GM19351 (cell line): ENCODE data around the gene GRWD1.
"Not testable (repeated sequence)": the region's sequence is repeated elsewhere in the genome, so short reads cannot be mapped to it uniquely, and the experiment has no call there.

Experiments
- ATAC-seq: cut with Tn5 transposase; IDR thresholded peaks from one replicate; pipeline ENCODE4 v1.9.1; 2021; ENCODE audit warnings: mild to moderate bottlenecking, moderate library complexity; ENCODE audit not compliant: unreplicated experiment

Gene GRWD1

DNA sequence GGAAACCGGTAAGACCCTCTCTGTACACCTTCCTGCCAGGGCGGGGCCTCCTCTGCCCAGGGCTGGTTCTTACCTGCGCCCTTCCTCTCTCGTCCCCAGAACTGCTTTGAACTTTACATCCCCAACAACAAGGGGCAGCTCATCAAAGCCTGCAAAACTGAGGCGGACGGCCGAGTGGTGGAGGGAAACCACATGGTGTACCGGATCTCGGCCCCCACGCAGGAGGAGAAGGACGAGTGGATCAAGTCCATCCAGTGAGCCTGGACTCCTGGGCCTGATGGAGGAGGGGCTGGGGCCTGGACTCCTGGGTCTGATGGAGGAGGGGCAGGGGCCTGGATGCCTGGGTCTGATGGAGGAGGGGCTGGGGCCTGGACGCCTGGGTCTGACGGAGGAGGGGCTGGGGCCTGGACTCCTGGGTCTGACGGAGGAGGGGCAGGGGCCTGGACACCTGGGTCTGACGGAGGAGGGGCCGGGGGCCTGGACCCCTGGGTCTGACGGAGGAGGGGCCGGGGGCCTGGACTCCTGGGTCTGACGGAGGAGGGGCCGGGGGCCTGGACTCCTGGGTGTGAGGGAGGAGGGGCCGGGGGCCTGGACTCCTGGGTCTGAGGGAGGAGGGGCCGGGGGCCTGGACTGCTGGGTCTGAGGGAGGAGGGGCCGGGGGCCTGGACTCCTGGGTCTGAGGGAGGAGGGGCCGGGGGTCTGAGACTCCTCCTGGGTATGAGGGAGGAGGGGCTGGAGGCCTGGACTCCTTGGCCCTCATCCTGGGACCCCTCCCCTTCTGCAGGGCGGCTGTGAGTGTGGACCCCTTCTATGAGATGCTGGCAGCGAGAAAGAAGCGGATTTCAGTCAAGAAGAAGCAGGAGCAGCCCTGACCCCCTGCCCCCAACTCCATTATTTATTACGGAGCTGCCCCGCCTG lies 32.8 kb downstream of the GRWD1 start:
- ATAC-seq = no peak

DNA sequence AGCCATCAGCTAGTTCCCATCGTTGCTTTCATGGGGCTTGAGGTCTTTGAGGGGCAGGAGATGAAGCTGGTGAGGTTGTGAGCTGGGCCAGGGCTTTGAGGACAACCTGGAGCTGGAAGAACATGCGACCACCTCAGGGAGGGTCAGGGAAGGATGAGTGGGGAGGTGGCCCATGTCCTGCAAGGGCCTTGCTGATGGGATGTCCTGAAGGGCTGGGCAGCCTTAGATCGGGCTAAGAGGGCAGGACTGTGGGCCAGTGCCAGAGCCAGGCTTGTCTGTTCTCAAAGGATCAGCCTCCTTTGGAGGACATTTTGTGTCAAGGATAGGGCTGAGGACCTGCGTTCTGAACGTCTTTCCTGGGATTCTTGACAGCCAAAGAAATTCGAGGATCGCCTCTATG lies 33.9 kb downstream of the GRWD1 start:
- no peak for ATAC-seq

DNA sequence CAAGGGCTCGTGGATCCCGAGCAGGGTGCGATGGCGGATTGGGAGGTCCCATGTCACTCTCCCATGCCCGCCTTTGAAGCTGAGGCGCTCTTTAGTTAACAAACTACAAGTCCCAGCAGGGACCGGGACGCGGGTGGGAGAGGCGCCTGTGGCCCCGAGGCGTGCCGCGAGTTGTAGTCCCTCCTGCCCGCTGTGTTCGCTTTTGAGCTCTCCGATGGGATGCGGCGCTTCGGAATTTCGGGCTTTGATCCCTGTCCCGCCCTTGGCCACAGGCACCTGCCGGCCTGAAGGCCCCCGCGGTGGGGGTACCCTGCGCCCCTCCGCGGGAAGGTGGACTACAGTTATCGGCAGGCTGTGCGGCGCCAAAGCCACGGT lies 34.4 kb downstream of the GRWD1 start:
- ATAC-seq = no peak

DNA sequence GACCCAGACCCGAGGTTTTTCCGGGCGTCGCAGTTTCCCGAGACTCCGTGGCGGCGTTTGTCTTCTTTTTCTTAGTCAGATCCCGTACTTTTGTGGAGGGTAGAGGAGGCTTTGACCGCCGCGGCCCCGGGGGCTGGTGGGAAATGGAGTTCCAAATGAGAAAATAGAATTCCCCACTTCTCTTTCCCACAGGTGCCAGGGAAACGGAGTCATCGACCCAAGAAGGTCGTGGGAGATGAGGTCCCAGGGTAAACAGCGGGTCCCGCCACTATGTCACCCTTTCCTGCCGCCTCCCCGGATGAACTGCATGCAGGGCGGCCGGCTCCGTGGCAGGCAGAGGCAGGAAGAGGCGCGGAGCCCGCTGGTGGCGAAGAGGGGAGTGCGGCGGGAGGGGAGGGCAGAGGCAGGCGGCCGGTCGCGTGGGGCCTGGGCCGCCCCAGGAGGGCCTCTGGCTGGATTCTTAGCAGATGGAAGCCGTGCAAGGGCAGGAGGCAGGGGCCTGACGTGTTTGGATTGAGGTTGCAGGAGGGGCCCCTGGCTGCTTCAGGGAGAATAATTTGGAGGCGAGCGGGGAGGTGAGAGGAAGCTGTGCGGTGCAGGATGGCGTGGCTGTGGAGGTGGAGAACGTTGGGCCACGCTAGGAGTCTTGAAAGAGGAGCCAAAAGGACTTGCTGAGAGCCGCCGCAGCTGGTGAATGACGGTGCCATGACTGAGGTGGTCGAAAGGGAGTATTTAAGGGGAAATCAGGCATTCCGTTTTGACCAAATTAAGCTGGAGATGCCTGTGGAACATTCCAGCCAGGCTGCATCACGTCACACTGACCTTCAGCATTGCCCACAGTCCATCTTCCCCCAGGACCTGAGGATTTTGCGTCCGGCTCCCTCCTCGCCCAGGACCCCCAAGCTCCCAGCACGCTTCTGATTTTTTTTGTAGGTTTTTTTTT lies 35.0 kb downstream of the GRWD1 start:
- no peak for ATAC-seq

DNA sequence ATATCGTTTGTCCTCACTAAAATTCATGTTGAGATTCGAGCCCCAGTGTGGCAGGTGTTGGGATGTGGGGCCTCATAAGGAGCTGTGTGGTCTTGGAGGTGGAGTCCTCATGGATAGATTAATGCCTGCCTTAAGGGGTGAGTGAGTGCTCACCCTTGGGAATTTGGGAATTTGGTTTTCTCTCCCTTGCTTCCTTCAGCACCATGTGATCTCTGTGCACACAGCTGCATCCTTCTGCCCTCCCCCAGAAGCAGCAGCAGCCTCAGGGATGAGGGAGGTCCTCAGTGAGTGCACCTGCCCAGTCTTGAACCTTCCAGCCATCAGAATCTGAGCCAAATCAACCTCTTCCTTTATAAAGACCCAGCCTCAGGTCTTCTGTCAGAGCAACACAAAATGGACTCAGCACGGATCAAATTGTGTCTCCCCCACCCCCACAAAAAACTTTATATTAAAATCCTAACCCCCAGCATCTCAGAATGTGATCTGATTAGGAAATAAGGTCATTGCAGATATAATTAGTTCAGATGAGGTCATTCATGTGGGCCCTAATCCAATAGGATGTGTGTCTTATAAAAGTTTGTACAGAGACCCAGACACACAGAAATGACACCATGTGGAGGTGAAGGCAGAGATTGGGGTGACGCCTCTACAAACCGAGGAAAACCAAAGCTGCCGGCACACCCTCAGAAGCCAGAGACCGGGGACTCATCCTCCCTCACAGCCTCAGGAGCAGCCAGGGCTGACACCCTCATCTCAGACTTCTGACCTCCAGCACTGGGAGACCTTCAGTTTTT lies 36.3 kb downstream of the GRWD1 start:
- ATAC-seq = no peak

DNA sequence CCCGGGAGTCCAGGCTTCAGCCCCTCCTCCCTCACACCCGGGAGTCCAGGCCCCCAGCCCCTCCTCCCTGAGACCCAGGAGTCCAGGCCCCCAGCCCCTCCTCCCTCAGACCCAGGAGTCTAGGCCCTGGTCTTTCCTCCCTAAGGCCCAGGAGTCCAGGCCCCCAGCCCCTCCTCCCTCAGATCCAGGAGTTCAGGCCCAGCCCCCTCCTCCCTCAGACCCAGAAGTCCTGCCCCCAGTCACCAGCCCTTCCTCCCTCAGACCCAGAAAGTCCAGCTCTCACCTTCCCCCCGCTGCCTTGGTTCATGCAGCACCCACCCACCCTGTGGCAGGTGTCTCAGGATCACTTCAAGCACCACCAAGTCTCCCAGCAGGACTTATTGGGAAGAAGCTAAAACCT lies 37.5 kb downstream of the GRWD1 start:
- no peak for ATAC-seq

DNA sequence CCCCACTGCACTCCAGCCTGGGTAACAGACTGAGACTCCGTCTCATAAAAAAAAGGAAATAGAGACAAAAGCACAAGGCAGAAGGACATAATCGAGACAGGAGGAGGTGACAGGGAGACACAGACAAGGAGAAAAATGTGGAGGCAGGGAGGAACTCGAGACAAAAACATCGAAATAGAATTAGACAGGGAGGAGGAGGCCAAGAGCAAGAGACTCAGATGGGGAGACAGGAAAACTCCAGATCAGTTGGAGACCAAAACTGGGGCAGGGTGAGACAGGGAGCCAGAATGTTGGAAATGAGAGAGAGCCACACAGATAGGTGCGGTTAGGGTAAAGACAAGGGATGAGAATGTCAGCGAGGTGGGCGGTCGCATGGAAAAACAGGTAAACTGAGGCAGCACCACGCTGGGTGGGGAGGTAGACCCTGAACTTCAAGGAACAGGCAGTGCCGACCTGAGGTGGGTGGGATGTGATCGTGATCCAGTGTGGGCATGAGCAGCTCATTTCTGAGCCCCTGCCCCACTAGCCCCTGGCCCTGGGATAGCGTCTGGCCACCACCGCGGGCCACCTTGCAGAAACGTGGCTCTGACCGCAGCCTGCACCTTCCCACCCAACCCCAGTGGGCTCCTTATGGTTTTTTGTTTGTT lies 38.6 kb downstream of the GRWD1 start:
- no peak for ATAC-seq

DNA sequence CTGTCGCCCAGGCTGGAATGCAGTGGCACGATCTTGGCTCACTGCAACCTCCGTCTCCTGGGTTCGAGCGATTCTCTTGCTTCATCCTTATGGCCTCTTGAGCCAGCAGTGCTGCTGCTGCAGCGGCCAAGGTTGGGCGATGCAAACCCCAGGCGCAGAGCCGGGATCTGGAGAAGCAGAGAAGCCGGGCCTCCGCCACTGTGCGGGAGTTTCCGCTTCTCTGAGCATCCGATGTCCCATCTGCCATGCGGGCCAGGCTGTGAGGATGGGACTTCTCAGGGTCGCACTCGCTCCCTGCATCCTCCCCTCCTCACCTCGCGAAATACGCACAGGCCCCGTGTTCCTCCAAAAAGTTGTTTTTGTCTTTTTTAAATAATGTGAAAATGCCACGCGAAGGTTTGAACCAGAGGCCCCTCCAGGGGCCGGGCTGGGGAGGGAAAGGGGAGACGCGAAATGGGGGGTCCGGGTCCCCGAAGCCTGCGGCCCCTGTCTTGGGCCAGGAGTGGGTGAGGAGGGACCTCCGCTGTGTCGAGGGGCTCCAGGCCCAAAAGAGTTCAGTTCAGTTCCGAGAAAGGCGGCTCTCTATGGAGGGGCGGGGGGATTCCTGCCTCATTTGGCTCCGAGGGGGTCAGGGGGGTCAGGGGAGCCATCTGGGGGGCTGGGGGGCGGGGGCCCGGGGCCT lies 39.3 kb downstream of the GRWD1 start:
- no peak for ATAC-seq

DNA sequence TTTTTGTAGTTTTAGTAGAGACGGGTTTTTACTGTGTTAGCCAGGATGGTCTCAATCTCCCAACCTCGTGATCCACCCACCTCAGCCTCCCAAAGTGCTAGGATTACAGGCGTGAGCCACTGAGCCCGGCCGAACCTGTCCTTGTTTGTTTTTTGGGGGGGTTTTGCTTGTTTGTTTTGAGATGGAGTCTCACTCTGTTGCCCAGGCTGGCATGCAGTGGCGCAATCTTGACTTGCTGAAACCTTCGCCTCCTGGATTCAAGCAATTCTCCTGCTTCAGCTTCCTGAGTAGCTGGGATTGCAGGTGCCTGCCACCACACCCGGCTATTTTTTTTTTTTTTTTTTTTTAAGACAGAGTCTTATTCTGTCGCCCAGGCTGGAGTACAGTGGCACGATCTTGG lies 40.9 kb downstream of the GRWD1 start:
- not testable (repeated sequence) for ATAC-seq

DNA sequence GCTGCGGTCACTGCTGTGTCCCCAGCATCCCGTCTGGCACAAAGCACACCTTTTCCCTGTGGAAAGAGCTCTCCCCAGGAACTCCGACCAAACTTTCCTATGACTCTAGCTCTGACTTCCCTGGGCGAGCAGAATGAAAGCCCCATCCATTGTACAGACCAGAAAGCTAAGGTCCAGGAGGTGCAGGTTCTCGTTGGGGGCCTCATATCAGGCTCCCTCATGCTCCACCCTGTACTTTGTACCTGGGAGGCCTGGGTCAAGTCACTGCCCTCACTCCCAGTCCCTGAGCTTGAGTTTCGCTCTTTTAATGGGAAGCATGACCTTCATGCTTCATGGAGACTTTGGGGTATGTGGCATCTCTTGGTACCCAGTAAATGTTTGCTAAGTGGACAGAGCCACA lies 41.8 kb downstream of the GRWD1 start:
- ATAC-seq = no peak

DNA sequence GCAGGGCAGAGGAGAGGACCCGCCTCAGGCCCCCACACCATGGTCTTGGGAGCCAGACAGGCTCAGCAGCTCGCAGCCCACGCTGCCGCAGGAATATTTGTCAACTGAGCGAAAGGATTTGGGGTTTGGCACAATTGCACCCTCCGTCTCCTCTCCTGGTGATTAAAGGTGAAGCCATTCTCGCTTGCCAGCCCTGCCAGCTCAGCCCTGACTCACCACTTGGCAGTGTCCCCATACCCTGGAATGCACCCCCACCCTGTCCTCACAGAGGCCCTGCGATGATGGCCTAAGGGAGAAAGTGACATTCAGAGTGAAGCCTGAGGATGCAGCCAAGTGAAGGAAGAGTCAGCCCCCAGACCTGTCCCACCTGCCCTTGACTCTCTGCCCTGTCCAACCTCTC lies 42.2 kb downstream of the GRWD1 start:
- ATAC-seq = no peak

DNA sequence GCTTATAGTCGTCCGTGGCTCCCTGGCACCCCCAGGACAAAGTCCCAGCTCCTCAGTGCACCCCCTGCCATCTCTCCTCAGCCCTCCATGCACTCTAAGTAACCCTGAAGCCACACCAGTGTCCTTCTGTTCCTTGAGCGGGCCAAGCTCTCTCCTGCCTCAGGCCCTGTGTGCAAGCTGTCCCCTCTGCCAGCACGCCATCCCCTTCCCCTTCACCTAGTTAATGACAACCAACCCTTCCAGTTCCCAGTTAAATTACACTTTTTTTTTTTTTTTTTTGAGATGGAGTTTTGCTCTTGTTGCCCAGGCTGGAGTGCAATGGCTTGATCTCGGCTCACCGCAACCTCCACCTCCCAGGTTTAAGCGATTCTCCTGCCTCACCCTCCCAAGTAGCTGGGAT lies 42.7 kb downstream of the GRWD1 start:
- not testable (repeated sequence) for ATAC-seq

DNA sequence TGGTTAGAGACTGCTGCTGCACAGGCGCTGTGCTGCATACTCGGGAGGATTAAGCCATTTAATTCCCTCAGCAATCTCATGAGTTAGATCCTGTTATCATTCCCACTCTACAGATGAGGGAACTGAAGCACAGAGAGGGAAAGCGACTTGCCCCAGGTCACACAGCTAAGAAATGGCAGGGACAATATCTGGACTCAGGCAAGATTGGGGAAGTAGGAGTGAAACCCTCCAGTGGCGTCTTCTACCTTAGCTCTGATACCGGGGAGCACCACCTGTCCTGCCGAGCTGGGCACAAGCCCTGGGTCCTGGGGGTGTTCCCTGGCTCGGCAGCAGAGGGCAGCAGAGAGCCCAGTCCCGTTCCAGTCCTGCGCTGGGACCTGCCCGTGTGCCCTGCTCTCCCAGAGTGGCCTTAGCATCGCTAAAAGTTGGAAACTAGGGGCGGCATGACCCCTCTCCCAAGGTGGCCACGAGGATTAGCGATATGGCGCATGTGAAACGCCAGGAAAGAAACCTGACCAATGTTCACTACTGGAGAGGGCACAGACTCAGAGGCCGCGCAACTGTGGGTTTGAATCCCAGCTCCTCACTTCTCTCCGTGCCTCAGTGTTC lies 43.9 kb downstream of the GRWD1 start:
- no peak for ATAC-seq

DNA sequence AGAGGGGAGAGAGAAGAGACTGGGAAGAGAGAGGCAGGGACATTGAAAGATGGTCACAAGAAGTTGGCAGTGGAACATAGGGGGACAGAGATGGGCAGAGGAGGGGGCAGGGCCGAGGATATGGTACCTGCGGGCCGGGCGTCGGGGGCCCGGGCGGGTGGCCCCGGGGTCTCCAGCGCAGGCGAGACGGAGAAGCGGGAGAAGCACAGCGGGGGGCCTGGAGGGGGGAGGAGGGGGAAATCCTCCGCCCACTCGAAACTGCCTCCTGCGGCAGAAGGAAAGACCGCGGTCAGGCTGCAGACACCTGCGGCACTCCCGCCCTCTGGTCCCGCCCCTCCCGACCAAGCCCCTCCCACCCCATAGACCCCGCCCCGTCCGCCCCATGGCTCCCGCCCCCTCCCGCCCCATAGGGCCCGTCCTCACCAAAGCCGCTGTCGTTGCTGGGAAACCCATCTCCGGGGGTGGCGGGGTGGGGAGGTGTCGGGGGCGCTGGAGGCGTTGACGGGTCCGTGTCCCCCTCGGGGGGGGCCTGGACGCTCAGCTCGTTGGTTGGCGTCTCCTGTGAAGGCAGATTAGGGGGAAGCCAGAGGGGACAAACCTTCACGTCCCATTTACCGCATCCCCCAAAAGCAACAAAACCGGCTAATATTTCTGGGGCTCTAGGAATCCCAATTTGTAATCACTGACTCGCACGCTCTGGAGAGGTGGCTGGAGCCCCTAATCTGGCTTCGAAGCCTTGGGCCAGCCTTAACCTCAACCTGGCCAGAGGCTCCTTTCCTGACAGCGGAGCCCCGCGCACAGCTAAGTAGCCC lies 45.4 kb downstream of the GRWD1 start:
- no peak for ATAC-seq

DNA sequence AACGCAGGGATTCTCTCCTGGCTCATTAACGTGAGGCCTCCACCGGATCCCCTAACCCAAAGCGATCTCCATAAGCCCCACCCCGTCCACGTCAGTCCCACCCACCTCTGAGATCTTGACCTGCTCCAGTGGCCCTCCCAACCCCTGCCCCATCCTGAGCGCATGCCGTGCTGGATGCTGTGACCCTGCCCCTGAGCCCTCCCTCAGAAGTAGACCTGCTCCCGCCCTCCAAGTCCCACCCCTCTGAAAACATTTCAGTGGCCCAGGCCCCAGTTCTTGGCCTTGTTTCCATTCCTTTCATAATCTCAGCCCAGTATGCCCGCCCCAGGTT lies 46.0 kb downstream of the GRWD1 start:
- no peak for ATAC-seq

DNA sequence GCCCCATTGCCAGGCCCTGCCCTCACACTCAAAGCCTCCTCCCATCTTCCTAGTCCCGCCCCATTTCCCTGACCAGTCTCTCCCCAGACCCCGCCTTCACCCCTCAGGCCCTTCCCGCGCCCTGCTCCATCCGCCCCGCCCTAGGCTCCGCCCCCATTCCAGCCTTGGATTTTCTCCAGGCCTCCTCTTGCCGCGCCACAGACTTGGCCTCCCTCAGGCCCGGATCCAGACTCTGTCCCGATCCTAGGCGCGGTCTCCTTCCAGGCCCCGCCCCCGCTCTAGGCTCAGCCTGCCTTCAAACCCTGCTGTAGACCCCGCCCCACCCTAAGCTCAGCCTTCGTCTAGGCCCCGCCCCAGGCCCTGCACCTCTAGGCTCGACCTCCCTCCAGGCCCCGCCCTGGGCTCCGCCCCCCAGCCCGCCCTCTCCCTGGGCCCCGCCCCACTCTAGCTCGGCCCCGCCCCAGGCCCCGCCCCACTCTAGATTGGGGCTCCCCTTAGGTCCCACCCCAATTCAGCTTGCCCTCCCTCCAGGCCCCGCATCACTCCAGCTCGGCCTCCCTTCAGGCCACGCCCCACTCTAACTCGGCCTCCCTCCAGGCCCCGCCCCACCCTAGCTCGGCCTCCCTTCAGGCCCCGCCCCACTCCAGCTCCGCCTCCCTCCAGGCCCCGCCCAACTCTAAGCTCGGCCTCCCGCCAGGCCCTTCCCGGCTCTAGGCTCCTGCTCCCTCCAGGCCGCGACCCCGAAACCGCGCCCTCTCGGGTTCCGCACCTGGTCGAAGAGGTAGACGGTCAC lies 47.3 kb downstream of the GRWD1 start:
- ATAC-seq = peak; percentile 71

DNA sequence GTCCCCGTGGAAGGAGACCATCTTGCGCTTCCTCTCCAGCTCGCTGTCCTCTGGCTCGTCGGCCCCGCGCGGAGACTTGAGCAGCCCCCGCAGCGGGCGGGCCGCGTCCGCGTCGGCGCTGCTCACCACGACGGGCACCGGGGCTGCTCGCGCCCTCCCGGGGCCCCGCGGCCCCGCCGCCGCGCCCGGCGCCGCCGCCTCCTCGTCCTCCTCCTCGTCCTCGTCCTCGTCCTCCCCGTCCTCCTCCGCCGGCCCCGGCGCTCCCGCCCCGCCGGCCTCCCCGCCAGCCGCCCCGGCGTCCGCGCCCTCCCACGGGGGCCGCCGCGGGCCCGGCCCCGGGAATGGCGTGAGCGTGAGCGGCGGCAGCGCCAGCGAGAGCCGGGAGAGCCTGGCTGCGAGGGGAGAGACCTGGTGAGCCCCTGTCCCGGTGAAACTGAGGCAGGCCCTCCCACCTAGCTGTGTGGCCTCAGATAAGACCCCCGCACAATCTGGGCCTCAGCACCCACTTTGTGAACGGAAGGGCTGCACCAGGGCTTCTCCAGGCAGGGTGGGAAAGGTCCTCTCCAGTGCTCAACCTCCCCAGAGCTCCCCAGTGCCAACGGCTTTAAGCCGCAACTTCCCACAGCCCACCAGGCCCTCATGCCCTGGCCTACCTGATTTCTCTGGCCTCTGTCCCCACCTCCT lies 48.1 kb downstream of the GRWD1 start:
- ATAC-seq = no peak

DNA sequence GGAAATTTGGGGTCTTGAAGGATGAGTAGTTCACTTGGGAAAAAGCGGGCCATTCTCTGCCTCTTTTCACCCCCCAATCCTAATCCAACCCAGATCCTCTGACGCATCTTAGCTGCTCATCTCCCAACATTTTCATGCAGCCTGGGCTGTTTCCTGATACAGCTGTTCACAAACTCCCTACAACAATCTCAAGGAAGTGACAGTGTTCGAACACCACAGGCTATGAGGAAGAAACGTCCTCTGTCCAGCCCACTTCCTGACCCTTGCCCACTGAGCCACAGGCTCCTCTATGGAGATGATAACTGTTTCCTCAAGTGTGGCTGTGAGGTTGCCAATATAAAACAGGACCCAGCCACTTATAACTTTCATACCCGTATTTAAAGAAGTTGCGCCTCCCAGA lies 49.6 kb downstream of the GRWD1 start:
- no peak for ATAC-seq
